ENCODE data around the gene ADAT3. TPM values are rescaled to one million over a fixed set of nuclear protein-coding genes. Genes with fewer than 3 reads are reported as not detected.

The ADAT3 gene
- polyA plus RNA-seq, 1 of the 3 experiments (the other 2 are of a cell fraction), result 2.8 TPM

DNA sequence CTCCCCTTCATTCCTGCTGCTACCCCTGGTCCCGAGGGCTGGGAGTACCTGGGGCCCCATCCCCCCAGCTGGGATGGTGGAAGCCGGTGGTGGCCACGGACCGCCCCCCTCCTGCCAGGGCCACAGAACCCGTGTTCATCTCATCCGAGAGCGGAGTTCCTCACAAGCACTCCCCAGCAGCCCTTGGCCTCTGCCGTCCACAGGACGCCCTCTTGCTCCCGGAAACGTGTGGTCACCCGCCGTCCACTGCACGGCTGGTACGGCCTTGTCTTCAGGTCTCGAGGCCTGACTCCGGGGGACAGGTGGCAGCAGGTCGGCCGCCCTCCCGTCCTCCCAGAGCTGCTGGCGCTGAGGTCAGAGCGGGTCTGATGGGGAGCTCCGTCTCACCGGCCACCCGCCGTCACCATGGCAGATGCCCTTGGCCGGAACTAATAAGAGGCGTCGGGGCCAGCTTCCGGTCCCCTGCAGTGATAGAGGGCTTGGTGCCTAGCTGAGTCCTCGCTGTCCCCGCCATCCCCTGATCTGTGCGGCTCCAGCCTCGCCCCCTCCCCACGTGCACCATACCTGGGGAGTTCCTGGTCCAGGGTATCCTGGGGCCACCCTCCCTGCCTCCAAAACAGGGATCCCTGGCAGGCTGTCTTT is 19.2 kb downstream of the ADAT3 start:
- ChIA-PET CTCF (interaction anchor here (0.8 to 1.3 kb wide), 2 partner anchors 16 to 146 kb away, joined by 3 read pairs; no protein-coding TSS in a partner anchor), POLR2A (interaction anchor here (0.5 kb wide), 1 partner anchor 1650 kb away, joined by 4 read pairs; no protein-coding TSS in a partner anchor)
- 94% methylated on average over 11 of the region's 35 CpGs for WGBS (ENCODE audit: low lambda C conversion rate)
- no peaks in the 10 kb centered on the region for H3K79me2 ChIP-seq (ENCODE audit: insufficient read depth)
- H3K9me3 ChIP-seq, result no peaks in the 10 kb centered on the region
- H3K27me3 ChIP-seq (ENCODE audit: insufficient read depth), result no peaks in the 10 kb centered on the region
- no peak overlapping the region for H3K9ac ChIP-seq
- no peak overlapping the region for H3K4me2 ChIP-seq
- H3K4me1 ChIP-seq (ENCODE audit: control insufficient read depth in 1 of 2, insufficient read depth in 2 of 2, low read depth in 1 of 2, low read length in 1 of 2), result peaks cover 0 to 3% of the 10 kb centered on the region in 2 experiments; a peak in 1 of 4 replicates
- H3F3A ChIP-seq (replicated peaks; ENCODE audit: insufficient read depth), result no peaks in the 10 kb centered on the region
- no peaks in the 10 kb centered on the region for H4K20me1 ChIP-seq (ENCODE audit: insufficient read depth)
- no peaks in the 10 kb centered on the region for H3K9me2 ChIP-seq
- no peak overlapping the region for H3K27ac ChIP-seq (ENCODE audit: low read depth in 2 of 2, low read length in 1 of 2)
- DNase-seq, result no peak
- H3K4me3 ChIP-seq (ENCODE audit: low read depth in 2 of 2, low read length in 1 of 2), result no peak overlapping the region
- H2AFZ ChIP-seq (ENCODE audit: low read depth), result no peak overlapping the region
- TF ChIP-seq, protein P1, sequence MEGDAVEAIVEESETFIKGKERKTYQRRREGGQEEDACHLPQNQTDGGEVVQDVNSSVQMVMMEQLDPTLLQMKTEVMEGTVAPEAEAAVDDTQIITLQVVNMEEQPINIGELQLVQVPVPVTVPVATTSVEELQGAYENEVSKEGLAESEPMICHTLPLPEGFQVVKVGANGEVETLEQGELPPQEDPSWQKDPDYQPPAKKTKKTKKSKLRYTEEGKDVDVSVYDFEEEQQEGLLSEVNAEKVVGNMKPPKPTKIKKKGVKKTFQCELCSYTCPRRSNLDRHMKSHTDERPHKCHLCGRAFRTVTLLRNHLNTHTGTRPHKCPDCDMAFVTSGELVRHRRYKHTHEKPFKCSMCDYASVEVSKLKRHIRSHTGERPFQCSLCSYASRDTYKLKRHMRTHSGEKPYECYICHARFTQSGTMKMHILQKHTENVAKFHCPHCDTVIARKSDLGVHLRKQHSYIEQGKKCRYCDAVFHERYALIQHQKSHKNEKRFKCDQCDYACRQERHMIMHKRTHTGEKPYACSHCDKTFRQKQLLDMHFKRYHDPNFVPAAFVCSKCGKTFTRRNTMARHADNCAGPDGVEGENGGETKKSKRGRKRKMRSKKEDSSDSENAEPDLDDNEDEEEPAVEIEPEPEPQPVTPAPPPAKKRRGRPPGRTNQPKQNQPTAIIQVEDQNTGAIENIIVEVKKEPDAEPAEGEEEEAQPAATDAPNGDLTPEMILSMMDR (IDR thresholded peaks at IDR 0.05), result no peak
- TF ChIP-seq FOXM1 (IDR thresholded peaks at IDR 0.05; ENCODE audit: low read depth) (no peak), EZH2phosphoT487 (IDR thresholded peaks at IDR 0.05; ENCODE audit: borderline replicate concordance, low read depth) (no peak), FOSL2 (IDR thresholded peaks at IDR 0.05; ENCODE audit: borderline replicate concordance, low read depth) (no peak), TAF1 (IDR thresholded peaks at IDR 0.05; ENCODE audit: borderline replicate concordance, low read depth, low read length) (no peak), EP300 (IDR thresholded peaks at IDR 0.05; ENCODE audit: borderline replicate concordance in 1 of 2, low read depth in 1 of 2, low read length in 1 of 2) (no peak), POLR2AphosphoS5 (IDR thresholded peaks at IDR 0.05; ENCODE audit: low read depth, low read length) (no peak), GATA2 (CRISPR knock-in tag; IDR thresholded peaks at IDR 0.05) (no peak), RFX5 (IDR thresholded peaks at IDR 0.05; ENCODE audit: low read length) (no peak)
- TF ChIP-seq, protein P2, sequence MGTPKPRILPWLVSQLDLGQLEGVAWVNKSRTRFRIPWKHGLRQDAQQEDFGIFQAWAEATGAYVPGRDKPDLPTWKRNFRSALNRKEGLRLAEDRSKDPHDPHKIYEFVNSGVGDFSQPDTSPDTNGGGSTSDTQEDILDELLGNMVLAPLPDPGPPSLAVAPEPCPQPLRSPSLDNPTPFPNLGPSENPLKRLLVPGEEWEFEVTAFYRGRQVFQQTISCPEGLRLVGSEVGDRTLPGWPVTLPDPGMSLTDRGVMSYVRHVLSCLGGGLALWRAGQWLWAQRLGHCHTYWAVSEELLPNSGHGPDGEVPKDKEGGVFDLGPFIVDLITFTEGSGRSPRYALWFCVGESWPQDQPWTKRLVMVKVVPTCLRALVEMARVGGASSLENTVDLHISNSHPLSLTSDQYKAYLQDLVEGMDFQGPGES (IDR thresholded peaks at IDR 0.05; ENCODE audit: low read depth, low read length), result no peak
- TF ChIP-seq, protein P3, sequence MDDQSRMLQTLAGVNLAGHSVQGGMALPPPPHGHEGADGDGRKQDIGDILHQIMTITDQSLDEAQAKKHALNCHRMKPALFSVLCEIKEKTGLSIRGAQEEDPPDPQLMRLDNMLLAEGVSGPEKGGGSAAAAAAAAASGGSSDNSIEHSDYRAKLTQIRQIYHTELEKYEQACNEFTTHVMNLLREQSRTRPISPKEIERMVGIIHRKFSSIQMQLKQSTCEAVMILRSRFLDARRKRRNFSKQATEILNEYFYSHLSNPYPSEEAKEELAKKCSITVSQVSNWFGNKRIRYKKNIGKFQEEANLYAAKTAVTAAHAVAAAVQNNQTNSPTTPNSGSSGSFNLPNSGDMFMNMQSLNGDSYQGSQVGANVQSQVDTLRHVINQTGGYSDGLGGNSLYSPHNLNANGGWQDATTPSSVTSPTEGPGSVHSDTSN (IDR thresholded peaks at IDR 0.05), result no peak
- TF ChIP-seq, protein P4, sequence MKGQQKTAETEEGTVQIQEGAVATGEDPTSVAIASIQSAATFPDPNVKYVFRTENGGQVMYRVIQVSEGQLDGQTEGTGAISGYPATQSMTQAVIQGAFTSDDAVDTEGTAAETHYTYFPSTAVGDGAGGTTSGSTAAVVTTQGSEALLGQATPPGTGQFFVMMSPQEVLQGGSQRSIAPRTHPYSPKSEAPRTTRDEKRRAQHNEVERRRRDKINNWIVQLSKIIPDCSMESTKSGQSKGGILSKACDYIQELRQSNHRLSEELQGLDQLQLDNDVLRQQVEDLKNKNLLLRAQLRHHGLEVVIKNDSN (IDR thresholded peaks at IDR 0.05; ENCODE audit: borderline replicate concordance, low read depth), result no peak
- TF ChIP-seq, protein P5, sequence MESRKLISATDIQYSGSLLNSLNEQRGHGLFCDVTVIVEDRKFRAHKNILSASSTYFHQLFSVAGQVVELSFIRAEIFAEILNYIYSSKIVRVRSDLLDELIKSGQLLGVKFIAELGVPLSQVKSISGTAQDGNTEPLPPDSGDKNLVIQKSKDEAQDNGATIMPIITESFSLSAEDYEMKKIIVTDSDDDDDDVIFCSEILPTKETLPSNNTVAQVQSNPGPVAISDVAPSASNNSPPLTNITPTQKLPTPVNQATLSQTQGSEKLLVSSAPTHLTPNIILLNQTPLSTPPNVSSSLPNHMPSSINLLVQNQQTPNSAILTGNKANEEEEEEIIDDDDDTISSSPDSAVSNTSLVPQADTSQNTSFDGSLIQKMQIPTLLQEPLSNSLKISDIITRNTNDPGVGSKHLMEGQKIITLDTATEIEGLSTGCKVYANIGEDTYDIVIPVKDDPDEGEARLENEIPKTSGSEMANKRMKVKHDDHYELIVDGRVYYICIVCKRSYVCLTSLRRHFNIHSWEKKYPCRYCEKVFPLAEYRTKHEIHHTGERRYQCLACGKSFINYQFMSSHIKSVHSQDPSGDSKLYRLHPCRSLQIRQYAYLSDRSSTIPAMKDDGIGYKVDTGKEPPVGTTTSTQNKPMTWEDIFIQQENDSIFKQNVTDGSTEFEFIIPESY (IDR thresholded peaks at IDR 0.05; ENCODE audit: borderline replicate concordance, low read depth), result no peak
- TF ChIP-seq, protein P6, sequence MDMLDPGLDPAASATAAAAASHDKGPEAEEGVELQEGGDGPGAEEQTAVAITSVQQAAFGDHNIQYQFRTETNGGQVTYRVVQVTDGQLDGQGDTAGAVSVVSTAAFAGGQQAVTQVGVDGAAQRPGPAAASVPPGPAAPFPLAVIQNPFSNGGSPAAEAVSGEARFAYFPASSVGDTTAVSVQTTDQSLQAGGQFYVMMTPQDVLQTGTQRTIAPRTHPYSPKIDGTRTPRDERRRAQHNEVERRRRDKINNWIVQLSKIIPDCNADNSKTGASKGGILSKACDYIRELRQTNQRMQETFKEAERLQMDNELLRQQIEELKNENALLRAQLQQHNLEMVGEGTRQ (IDR thresholded peaks at IDR 0.05; ENCODE audit: borderline replicate concordance, low read depth, low read length), result no peak
- peaks cover 0 to 26% of the 10 kb centered on the region in 2 experiments for H3K36me3 ChIP-seq (replicated peaks in 1 of 2; ENCODE audit: control insufficient read depth in 1 of 2, insufficient read depth in 2 of 2, low read length in 1 of 2)
